ENCODE data around the gene ADAMTS18.
"Not testable (repeated sequence)": the region's sequence is repeated elsewhere in the genome, so short reads cannot be mapped to it uniquely, and the experiment has no call there.

ADAMTS18 gene

DNA sequence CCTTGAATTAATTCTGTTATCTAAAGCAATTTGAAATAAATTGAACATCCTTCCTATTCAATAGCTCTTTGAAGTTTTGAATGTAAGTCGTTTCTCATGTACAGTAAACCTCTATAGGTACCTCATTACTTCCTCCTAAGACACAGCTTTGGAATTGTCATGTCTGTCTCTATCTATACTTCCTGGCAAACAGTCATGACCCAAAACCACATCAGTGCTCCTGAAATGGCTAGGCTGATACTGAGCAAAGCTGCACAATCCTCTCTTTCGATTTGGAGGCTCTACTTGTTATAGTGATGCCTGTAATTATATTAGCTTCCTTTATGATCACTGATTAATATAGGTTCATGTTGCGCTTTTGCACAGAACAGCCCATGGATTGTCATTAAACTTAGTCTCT lies 110.1 kb downstream of the ADAMTS18 start:
- DNase-seq, result no peak

DNA sequence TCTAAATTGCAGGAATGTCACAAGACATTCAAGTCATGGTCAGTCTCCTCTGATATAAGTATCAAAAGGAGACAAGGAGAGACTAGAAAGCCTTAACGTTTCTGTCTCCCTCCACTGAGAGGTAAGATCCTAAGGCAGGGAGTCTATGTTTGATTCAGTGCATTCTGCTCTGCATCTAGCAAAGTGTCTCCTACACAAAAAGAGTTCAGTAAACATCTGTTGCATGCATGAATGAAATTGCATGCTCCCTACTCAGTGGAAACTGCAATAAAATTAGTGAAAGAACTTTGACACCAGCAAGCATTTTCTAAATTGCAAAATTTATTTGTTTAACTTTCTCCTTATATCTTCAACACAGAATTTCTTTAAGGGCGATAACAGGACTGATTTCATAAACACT lies 111.1 kb downstream of the ADAMTS18 start:
- DNase-seq, result no peak

DNA sequence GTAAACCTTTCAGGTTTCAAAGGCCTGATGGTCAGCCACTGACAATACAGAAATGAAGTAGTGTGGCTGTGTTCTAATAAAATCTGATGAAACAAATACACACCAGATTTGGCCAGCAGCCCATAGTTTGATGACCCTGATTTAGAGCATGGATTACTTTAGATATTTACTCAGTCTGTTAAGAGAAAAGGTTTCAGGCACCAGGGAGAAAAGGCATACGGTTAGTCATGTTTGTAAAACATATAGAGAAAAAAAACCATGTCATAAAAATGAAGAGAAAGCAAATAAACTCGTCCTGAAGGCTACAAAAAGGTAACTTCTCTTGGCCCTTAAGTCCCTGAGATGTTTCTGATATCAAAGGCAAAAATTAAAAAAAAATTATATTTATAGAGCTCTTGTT lies 112.1 kb downstream of the ADAMTS18 start:
- no peak for DNase-seq

DNA sequence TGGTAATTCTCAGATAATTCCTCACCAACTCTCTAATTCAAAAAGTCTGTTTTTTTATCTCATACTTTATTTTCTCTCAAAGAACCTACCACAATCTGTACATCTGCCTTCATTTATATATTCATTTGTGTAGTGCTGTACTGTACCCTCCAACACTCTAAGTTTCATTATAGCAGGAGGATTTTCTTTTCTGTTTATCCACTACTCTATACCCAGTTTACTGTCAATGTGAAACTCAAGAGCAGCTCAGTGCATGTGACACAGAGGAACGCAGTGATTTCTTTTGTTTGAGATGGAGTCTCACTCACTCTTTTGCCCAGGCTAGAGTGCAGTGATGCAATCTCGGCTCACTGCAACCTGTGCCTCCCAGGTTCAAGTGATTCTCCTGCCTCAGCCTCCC lies 117.8 kb downstream of the ADAMTS18 start:
- DNase-seq, result no peak

DNA sequence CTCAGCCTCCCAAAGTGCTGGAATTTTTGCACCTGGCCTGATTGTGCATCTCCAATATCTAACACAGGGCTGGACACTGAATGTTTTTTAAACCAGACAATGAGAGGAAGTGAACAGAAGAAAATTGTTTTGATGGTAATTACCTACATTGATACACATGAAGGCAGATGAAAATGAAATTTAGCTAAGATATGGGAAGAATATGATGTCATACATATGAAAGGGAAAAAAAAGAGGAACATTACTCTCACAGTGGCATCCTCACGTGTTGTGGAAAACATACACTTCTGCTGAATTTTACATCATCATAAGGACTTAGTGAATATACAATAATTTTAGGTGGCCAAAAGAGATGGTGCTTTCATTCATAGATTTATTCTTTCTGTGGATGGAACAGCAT lies 124.0 kb downstream of the ADAMTS18 start:
- no peak for DNase-seq

DNA sequence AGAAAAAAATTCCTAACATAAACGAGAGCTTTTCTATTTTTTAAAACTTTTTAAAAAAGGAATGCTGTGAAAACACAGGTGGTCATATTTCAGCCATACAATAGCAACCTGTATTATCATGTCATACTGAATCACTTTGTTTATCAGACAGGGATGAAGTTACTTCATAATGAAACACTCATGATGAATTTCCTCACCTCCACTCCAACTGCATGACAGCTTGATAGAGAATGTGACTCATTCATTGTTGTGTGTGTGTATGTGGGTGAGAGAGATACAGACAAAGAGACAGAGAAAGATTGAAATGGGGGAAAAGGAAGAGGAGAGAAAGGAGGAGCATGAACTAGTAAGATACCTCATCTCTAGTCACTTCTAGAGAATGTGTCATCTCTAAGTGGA lies 126.7 kb downstream of the ADAMTS18 start:
- no peak for DNase-seq

DNA sequence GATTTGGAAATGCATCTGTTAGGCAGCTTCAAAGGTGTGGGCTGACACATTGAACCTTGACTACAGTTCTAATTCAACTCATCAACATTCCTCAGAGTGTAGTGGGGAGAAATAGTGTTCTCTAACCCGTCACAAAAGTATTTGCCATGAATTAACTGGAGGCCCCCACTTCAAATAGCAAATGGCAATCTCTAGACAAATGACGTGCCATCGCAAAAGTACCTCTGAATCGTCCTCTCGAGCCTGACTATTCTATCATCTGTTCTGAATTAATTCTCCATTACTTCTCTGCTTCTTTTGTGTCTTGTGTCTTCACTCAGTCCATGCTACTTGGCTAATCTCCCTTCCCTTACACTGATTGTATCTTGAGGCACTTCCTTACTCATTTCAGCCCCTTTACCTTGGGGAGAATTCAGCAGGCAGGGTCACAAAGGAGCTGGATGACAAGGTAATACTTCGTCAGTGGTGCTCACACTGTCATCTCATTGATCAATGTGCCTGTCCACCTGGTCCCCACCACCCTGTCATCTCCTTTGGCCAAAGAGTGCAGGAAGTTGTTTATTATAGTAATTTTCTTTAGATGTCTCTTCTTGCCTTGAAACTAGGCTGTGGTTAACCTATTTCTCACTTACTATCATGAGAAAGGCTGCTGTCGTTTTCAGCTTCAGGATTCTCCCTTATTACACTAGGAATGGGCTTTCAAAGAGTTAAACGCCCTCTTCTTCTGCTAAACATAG lies 127.2 kb downstream of the ADAMTS18 start:
- DNase-seq, result no peak

DNA sequence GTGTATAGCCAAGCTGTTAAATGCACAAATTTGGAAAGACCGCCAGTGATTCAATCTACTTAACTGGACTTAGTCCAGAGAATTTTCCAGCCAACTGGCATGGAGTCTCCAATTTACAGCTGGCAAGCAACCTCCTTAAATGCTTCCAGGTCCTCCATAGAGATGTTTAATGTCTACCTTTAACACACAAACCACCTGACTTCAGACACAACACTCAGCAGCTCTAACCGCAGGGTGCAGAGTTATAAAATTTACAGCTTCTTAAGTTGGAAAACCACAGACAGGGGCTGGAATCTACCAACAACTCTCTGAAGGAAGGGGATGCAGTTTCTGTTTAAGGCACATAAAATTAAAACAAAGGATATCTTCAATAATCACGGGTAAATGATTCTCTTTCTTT lies 128.8 kb downstream of the ADAMTS18 start:
- no peak for DNase-seq

DNA sequence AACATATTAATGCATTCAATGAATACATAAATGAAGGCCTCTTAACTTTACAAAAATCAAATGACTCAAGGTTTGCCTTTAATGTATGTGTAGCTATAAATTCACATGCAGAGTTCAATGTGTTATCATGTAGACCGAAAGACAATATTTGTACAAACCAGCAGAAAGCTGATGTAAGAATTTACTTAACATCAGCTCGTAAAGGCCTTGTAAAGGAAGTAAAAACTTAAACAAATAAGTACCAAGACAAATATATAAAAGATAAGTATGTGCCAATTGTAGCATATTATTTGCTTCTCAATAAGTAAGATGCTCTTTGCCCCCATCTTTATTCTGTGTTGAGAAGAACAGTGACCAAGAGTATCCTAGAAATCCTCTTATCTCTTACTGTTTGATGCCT lies 130.0 kb downstream of the ADAMTS18 start:
- no peak for DNase-seq

DNA sequence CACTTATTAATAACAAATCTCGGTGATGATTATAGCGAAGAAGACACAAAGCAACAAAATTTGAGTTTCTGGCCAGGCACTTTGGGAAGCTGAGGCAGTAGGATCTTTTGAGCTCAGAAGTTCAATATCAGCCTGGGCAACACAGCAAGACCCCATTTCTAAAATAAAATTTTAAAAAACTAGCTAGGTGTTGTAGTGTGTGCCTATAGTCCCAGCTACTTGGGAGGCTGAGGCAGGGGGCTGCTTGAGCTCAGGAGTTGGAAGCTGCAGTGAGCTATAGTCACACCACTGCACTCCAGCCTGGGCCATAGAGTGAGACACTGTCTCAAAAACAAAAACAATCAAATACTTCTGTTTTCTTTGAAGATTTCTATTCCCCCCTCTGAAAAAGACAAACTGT lies 130.7 kb downstream of the ADAMTS18 start:
- no peak for DNase-seq

DNA sequence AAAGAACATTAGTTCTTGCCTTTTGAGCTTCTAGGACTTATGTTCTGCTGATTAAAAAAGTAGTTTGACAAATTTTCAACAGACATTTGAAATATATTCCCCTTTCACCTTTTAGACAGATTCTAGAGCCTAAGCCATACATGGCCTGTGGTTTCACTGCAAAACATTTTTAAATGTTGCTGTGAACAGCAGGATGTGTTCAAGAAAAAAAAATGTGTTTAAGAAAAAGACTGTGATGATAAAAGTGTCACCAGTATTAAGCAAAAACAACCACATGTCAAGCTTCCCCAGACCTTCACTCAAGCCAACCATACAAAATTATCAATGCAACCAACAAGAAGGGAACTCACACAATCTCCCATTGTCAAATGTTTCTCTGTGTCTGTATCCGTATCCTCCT lies 132.2 kb downstream of the ADAMTS18 start:
- DNase-seq, result no peak

DNA sequence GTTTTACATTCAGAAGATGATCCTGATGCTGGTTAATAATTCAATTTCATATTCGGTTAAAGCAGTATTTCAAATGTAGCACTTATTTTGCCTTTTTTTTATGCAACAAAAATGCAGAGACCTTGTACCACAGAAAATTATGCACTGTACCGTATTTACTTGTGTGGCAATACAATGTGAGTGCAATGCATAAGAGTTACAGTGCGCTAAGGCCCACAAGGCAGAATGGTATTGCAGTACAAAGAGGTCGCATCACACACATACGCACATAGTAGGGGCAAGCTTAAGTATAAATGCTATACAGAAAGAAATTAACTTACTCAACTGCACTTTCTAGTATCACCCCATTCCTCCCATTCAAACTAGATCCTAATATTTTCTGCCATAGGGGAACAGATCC lies 132.6 kb downstream of the ADAMTS18 start:
- no peak for DNase-seq

DNA sequence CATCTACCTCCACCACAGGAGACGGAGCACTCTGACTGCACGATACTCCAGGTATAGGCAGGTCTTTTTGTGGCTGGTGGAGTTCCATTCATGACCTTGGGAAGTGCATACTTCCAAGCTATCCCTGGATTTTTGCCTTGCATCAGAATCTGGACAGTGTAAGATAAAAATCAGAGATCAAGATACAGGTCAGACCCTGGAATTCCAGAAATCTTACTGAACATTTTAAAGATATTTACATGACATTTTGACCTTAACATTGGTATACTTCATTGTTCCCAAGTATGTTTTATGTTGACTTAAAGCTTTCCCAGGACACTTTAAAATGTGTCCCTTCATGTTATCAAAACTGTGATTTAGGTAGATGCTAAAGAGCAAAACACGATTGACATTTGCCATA lies 134.6 kb downstream of the ADAMTS18 start:
- DNase-seq, result no peak

DNA sequence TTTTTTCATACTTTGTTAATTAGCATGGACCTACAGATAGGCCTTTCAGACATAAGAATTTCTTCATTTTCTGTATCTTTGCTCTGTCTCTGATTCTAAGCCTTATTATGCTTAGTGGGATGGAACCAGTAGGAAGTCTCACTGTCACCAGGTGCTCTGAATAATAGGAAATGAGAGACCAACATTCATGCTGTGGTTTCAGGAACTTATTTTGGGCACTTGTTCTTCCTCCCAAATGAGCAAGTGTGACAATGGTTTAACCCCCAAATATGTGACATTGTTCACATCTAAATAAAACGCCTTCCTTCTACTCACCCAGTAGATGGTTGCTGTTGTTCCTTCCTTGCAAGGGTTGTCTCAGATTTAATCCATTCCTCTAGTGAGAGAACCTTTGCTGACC lies 135.4 kb downstream of the ADAMTS18 start:
- DNase-seq, result no peak

DNA sequence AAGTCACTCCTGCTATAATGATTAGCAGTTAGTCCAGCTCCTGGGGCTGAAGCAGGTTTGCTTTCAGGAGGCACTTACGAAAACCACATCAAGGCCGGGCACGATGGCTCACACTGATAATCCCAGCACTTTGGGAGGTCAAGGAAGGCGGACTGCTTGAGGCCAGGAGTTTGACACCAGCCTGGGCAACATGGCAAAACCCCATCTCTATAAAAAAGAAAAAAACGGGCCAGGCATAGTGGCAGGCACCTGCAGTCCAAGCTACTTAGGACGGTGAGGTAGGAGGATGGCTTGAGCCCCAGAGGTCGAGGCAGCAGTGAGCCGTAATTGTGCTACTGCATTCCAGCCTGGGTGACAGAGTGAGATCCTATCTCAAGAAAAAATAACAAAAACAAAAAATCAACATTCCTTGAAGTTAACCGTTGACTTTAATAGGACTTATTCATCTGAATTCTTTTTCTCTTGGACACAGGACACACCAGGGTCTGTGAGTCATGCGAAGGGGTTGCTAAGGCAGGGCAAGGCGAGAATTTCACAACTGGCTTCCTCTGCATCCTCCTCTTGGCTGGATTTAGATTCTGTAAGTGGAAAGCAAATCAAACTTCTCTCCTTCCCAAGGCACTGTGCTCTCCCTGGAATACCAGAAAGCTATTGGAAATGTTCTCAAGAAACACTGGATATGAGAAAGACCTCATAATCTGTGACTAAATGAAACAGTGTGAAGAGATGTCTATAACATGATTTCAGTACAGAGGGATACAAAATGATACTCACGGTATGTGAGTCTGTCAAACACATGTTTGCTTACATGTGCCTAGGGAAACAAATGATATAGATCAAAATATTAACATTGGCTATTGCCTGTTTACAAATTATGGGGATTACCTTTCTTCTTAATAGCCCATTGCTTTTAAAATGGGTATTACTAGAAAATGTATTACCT lies 136.1 kb downstream of the ADAMTS18 start:
- DNase-seq, result no peak

DNA sequence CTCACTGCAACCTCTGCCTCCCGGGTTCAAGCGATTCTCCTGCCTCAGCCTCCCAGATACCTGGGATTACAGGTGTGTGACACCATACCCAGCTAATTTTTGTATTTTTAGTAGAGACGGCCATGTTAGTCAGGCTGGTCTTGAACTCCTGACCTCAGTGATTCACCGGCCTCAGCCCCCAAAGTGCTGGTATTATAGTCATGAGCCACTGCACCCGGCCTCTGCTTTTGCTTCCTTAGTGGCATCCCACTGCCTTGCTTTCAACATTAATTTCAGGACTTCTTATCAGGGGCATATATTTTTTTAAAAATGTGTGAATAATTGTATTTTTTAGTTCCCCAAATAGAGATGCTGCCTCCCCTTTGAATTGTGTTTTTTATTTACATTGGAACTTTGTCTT lies 136.8 kb downstream of the ADAMTS18 start:
- DNase-seq, result no peak

DNA sequence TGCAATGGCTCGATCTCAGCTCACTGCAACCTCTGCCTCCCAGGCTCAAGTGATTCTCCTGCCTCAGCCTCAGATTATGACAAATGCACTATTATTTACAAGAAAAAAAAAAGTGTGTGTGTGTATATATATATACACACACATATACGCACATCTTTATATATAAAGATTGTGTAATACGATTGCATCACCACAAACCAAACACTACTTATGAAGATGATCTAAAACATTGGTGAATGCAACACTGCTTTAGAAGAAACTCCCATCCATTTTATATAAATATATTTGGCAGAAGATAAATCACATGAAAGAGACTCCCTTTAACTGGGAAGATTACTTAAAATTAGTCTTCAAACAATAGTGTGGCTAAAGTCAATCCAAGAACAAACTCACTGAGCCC lies 138.9 kb downstream of the ADAMTS18 start:
- no peak for DNase-seq

DNA sequence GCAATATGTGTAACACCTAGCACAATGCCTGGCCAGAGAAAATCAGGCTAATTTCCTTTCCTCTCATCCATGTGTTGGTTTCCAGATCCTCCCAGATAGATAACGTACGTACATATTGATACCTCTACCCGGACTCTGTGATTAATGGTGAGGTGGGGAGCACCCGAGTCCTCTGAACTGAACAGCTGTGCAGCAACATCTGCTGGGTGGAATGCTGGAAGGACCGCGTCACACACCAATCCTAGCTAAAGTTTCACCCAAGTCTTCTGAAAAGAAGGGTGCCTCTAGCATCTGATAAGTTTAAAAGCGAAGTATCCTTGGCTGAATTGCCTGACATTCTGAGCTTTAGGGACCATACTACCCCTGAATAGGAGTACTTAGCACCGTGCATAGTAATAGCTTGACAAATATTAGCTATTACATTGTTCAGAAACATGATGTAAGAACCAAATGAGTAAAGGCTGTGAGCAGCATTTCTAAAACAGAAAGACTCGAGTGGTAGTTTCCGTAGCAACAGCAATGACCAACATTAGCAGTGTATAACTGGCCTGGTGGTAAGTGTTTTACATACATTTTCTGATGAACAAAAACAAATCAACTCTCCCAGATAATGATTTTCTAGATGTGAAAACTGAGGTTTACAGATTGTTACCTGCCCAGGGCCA lies 144.3 kb downstream of the ADAMTS18 start:
- no peak for DNase-seq

DNA sequence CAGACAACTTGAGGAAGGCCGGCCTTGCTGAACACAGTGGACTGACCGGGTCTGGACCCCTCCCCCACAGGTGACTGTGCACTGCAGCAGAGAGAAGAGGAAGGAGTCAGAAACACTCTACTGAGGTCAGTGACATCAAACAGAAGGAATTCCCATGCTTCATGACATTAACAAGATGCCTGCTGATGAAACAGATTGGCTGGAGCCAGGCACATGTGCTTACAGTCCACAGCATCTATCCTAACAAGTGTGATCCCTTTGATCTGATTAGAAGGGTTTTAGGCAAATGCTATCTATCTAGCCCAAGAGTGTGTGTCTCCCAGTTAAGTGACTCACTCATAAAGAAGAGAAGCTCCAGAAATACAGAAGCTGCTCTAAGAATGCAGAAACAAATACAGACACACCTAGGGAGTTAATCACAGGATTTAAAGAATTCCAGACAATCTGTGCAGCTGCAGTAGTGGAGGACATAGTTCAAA lies 145.5 kb downstream of the ADAMTS18 start:
- no peak for DNase-seq

DNA sequence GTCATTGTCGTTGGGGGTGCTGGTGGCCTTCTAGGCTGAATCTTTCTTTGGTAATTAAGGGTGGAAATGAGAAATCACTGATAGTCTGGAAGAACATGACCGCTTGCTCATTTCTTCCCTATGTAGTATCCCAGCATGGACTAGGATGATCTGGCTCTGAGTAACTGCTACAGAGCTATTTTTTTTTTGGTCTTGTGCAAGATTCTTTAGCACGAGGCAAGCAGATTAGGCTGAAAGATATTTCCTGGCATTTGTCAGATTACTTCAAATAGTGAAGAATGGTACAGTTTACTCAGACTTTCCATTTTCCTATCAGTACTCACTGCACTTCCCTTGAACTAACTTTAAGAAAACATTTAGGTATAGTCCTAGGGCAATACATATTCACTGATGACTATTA lies 146.6 kb downstream of the ADAMTS18 start:
- no peak for DNase-seq

DNA sequence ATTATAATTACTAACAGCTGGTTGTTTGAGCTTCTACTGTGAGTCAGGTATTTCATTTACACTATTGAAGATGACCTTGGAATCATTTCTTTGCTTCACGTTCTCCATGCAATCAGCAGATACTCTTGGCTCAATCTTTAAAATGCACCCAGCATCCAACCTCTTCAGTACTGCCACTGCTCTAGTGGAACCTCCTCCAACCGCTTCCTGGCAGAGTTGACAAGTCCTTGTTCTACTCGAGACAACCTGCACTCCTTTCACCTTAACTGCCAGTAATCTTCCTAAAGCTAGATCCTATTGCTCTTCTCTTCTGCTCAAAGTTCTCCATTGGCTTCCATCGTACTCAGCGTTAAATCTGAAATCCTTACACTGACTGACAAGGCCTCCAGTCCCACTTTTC lies 149.2 kb downstream of the ADAMTS18 start:
- DNase-seq, result no peak

DNA sequence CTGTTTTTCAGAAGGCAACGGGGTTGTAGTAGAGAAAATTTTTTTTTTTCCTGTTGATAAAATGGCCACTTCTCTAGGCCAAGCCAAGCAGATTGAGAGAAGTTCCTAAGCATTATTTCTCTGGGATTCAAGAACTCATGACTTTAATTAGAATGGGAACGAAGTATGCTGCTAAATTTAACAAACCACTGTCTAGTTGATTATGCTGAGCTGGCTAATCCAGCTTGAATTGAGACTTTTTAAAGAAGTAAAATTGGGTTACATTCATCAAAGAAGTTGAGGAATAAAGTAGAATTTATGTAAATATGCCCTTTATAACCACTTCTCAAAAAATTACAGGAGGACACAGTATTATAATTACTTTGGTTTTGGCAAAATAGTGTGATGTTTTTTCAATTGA lies 152.5 kb downstream of the ADAMTS18 start:
- DNase-seq, result no peak

DNA sequence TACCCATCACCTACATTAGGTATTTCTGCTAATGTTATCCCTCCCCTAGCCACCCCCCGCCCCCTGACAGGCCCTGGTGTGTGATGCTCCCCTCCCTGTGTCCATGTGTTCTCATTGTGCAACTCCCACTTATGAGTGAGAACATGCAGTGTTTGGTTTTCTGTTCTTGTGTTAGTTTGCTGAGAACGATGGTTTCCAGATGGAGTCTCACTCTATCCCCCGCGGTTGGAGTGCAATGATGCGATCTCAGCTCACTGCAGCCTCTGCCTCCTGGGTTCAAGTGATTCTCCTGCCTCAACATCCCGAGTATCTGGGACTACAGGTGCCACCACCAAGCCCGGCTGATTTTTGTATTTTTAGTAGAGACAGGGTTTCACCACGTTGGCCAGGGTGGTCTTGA lies 155.5 kb downstream of the ADAMTS18 start:
- not testable (repeated sequence) for DNase-seq

DNA sequence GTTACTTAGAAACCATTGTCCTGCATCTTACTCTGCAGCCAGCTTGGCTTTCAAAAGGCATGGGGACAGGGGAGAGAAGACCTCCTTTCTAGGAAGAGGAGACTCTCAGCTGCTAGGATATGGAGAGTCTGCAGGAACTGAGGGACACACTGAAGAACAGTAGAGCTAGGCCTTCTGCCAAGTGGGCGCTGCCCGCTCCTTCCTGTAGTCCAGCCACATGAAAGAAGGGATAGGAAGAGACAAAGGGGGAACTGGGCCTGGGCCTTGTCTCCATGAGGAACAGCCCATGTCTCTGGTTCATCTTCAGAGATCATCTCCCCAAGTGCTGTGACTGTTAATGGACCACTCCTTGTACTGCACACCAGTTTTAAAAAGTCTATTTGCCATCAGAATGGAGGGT lies 157.3 kb downstream of the ADAMTS18 start:
- no peak for DNase-seq
